ENCODE data around the gene CTBS.
"Not testable (repeated sequence)": the region's sequence is repeated elsewhere in the genome, so short reads cannot be mapped to it uniquely, and the experiment has no call there.

CTBS gene

GRCh38 chr1:84573967-84574842, at the start of gene CTBS:
Gene CTBS, minus strand, starts transcription at chr1:84574440. Its CDS starts 25 bp downstream, at chr1:84574415.
- peak; percentile 27 to 33 for DNase-seq

- no peak for DNase-seq
These were observed 47.3 kb upstream of the CTBS start for GRCh38 chr1:84621553-84621952.

- DNase-seq: peak in 1 of 2 experiments; percentile 38
These were observed 46.6 kb upstream of the CTBS start for GRCh38 chr1:84620720-84621313.

- no peak for DNase-seq
These were observed 45.3 kb upstream of the CTBS start for GRCh38 chr1:84619383-84620102.

- no peak for DNase-seq
These were observed 43.1 kb upstream of the CTBS start for GRCh38 chr1:84617349-84617748.

GRCh38 chr1:84615790-84616189, 41.5 kb upstream of the CTBS start:
- no peak for DNase-seq

GRCh38 chr1:84613887-84614286, 39.6 kb upstream of the CTBS start:
- no peak for DNase-seq

GRCh38 chr1:84613026-84613425, 38.8 kb upstream of the CTBS start:
- DNase-seq: no peak

- DNase-seq: no peak
These were observed 37.6 kb upstream of the CTBS start for GRCh38 chr1:84611796-84612195.

- DNase-seq: no peak
These were observed 36.9 kb upstream of the CTBS start for GRCh38 chr1:84611091-84611490.

- no peak for DNase-seq
These were observed 32.7 kb upstream of the CTBS start for GRCh38 chr1:84606977-84607376.

- DNase-seq: no peak
These were observed 30.9 kb upstream of the CTBS start for GRCh38 chr1:84605157-84605556.

- DNase-seq: no peak
These were observed 29.9 kb upstream of the CTBS start for GRCh38 chr1:84603941-84604830.

GRCh38 chr1:84603223-84603622, 29.0 kb upstream of the CTBS start:
- no peak for DNase-seq

GRCh38 chr1:84600796-84601195, 26.6 kb upstream of the CTBS start:
- DNase-seq: no peak

- no peak for DNase-seq
These were observed 24.9 kb upstream of the CTBS start for GRCh38 chr1:84598846-84599741.

GRCh38 chr1:84598418-84598817, 24.2 kb upstream of the CTBS start:
- no peak for DNase-seq

GRCh38 chr1:84597011-84597410, 22.8 kb upstream of the CTBS start:
- no peak for DNase-seq

GRCh38 chr1:84594959-84595358, 20.7 kb upstream of the CTBS start:
- not testable (repeated sequence) for DNase-seq

- no peak for DNase-seq
These were observed 12.9 kb upstream of the CTBS start for GRCh38 chr1:84587099-84587498.

- DNase-seq: no peak
These were observed 11.6 kb upstream of the CTBS start for GRCh38 chr1:84585803-84586202.

GRCh38 chr1:84584126-84584525, 9.9 kb upstream of the CTBS start:
- no peak for DNase-seq
